IMR-90 (cell line): Measurements from ENCODE around the gene TTF1. TPM values are rescaled to one million over a fixed set of nuclear protein-coding genes. Genes with fewer than 3 reads are reported as not detected.

Source experiments
- ATAC-seq: fragments of 200-7000 bp; cut with Tn5 transposase; 2 replicates; pipeline ENCODE4 v1.9.1; 2020; ENCODE audit warnings: low read depth, mild to moderate bottlenecking, moderate library complexity
- BruUV-seq: library from RNA; stranded (reverse); fragments of 400-500 nt; replicated peaks from 2 replicates; lab custom pipeline; 2021; lab: Mats Ljungman, UMichigan
- CTCF ChIA-PET: fragments of 300-600 bp; formaldehyde crosslinking; extraction: SDS; loops from one replicate; lab custom pipeline; 2021; ENCODE audit warnings: antibody characterized with exemption; lab: Yijun Ruan, JAX
- POLR2A ChIA-PET: fragments of 300-600 bp; sonication (Branson Sonifier 250); formaldehyde crosslinking; loops from one replicate; lab custom pipeline; 2022; ENCODE audit warnings: antibody characterized with exemption; ENCODE audit not compliant: unreplicated experiment; lab: Charles Lee
- DNase-seq: peaks from one replicate; pipeline ENCODE4 v3.0.0; 2013
- H2AFZ ChIP-seq: replicated peaks from 2 replicates; pipeline ENCODE3; 2013; ENCODE audit warnings: low read length, mild to moderate bottlenecking; ENCODE audit not compliant: poor library complexity
- H2AK5ac ChIP-seq: 2 replicates; pipeline ENCODE4 v1.6.1; 2013; ENCODE audit warnings: low read depth, low read length, inconsistent platforms
- H2AK9ac ChIP-seq: replicated peaks from 2 replicates; pipeline ENCODE3; 2013; ENCODE audit warnings: mild to moderate bottlenecking, low read depth, low read length, moderate library complexity; ENCODE audit not compliant: poor library complexity
- H2BK120ac ChIP-seq: 2 replicates; pipeline ENCODE4 v1.6.1; 2013; ENCODE audit warnings: low read depth, low read length, inconsistent platforms
- H2BK15ac ChIP-seq: 3 replicates; pipeline ENCODE4 v1.6.1; 2013; ENCODE audit warnings: low read depth, low read length, inconsistent platforms
- H2BK20ac ChIP-seq: 2 replicates; pipeline ENCODE4 v1.6.1; 2013; ENCODE audit warnings: low read depth, mild to moderate bottlenecking, inconsistent platforms, low read length, moderate library complexity
- H2BK5ac ChIP-seq: 2 replicates; pipeline ENCODE4 v1.6.1; 2013; ENCODE audit warnings: mild to moderate bottlenecking, low read depth, low read length, inconsistent platforms; ENCODE audit not compliant: poor library complexity, severe bottlenecking
- H3K14ac ChIP-seq: replicated peaks from 2 replicates; pipeline ENCODE4 v1.6.1; 2013; ENCODE audit warnings: low read depth, low read length, inconsistent platforms
- H3K18ac ChIP-seq: 2 replicates; pipeline ENCODE4 v1.6.1; 2013; ENCODE audit warnings: low read depth, low read length, control low read depth
- H3K23ac ChIP-seq: 2 replicates; pipeline ENCODE4 v1.6.1; 2013; ENCODE audit warnings: low read depth, low read length, inconsistent platforms
- H3K27ac ChIP-seq: 2 replicates; pipeline ENCODE4 v1.5.1; 2013; ENCODE audit warnings: mild to moderate bottlenecking, control low read depth, low read length; ENCODE audit not compliant: insufficient read depth
- H3K27me3 ChIP-seq: 2 replicates; pipeline ENCODE4 v1.6.1; 2013; ENCODE audit warnings: low read length; ENCODE audit not compliant: control insufficient read depth, insufficient read depth
- H3K36me3 ChIP-seq: 2 replicates; pipeline ENCODE4 v1.6.1; 2013; ENCODE audit warnings: low read length, mixed read lengths; ENCODE audit not compliant: control insufficient read depth, insufficient read depth
- H3K4ac ChIP-seq: 2 replicates; pipeline ENCODE4 v1.6.1; 2013; ENCODE audit warnings: low read depth, low read length, inconsistent platforms
- H3K4me1 ChIP-seq: 2 replicates; pipeline ENCODE4 v1.6.1; 2013; ENCODE audit warnings: low read length, mixed read lengths; ENCODE audit not compliant: control insufficient read depth, insufficient read depth
- H3K4me2 ChIP-seq: 2 replicates; pipeline ENCODE4 v1.6.1; 2013; ENCODE audit warnings: low read depth, mild to moderate bottlenecking, control low read depth, low read length, moderate library complexity
- H3K4me3 ChIP-seq: 2 replicates; pipeline ENCODE4 v1.5.1; 2013; ENCODE audit warnings: low read depth, mild to moderate bottlenecking, control low read depth, low read length, moderate library complexity; ENCODE audit not compliant: insufficient read depth
- H3K56ac ChIP-seq: 2 replicates; pipeline ENCODE4 v1.6.1; 2013; ENCODE audit warnings: low read length, inconsistent platforms; ENCODE audit not compliant: insufficient read depth; ENCODE audit errors: extremely low read depth
- H3K79me1 ChIP-seq, 2 experiments: 2 replicates each; pipeline ENCODE4 v1.6.1; 2013; ENCODE audit warnings: low read length in 2 of 2, inconsistent platforms in 1 of 2, low read depth in 1 of 2
- H3K9ac ChIP-seq: 2 replicates; pipeline ENCODE4 v1.6.1; 2013; ENCODE audit warnings: low read depth, low read length, control low read depth
- H3K9me1 ChIP-seq: 2 replicates; pipeline ENCODE4 v1.6.1; 2013; ENCODE audit warnings: low read length, inconsistent platforms; ENCODE audit not compliant: insufficient read depth
- H3K9me3 ChIP-seq: 2 replicates; pipeline ENCODE4 v1.6.1; 2013; ENCODE audit warnings: low read length; ENCODE audit not compliant: control insufficient read depth, insufficient read depth
- H4K20me1 ChIP-seq: 2 replicates; pipeline ENCODE4 v1.6.1; 2013; ENCODE audit warnings: low read length, inconsistent platforms; ENCODE audit not compliant: insufficient read depth
- H4K5ac ChIP-seq: 2 replicates; pipeline ENCODE4 v1.6.1; 2013; ENCODE audit warnings: mild to moderate bottlenecking, low read depth, low read length, control low read depth
- H4K8ac ChIP-seq, 2 experiments: 2 replicates each; pipeline ENCODE4 v1.6.1; 2013; ENCODE audit warnings: low read depth in 2 of 2, low read length in 2 of 2, control low read depth in 1 of 2, inconsistent platforms in 1 of 2
- H4K91ac ChIP-seq: 2 replicates; pipeline ENCODE4 v1.6.1; 2013; ENCODE audit warnings: low read depth, low read length, inconsistent platforms; ENCODE audit not compliant: insufficient read depth
- BHLHE40 ChIP-seq: fragments of 150-350 bp; IDR thresholded peaks from 2 replicates; pipeline ENCODE4 v1.6.1; 2016; ENCODE audit warnings: mild to moderate bottlenecking, low read depth, low read length
- CEBPB ChIP-seq: IDR thresholded peaks from 2 replicates; pipeline ENCODE4 v1.6.1; 2012; ENCODE audit warnings: low read depth, low read length, improper control_type of control experiment
- CHD1 ChIP-seq: IDR thresholded peaks from 2 replicates; pipeline ENCODE4 v1.6.1; 2012; ENCODE audit warnings: low read depth, low read length, improper control_type of control experiment
- CTCF ChIP-seq: conservative IDR thresholded peaks from 2 replicates; pipeline ENCODE4 v1.5.1; 2012; ENCODE audit warnings: mild to moderate bottlenecking, low read depth, low read length, improper control_type of control experiment
- ELK1 ChIP-seq: fragments of 150-350 bp; IDR thresholded peaks from 2 replicates; pipeline ENCODE4 v1.6.1; 2016; ENCODE audit warnings: low read depth, mild to moderate bottlenecking, low read length, moderate library complexity, borderline replicate concordance
- FOS ChIP-seq: fragments of 150-350 bp; IDR thresholded peaks from 2 replicates; pipeline ENCODE4 v1.6.1; 2016; ENCODE audit warnings: low read depth, low read length
- MAFK ChIP-seq: IDR thresholded peaks from 2 replicates; pipeline ENCODE4 v1.6.1; 2012; ENCODE audit warnings: low read depth, low read length, improper control_type of control experiment
- MAZ ChIP-seq: IDR thresholded peaks from 2 replicates; pipeline ENCODE4 v1.6.1; 2012; ENCODE audit warnings: low read depth, mild to moderate bottlenecking, low read length, improper control_type of control experiment, moderate library complexity, borderline replicate concordance
- NFE2L2 ChIP-seq: fragments of 150-350 bp; IDR thresholded peaks from 2 replicates; pipeline ENCODE4 v1.6.1; 2016; ENCODE audit warnings: low read depth, mild to moderate bottlenecking, low read length
- POLR2A ChIP-seq: IDR thresholded peaks from 2 replicates; pipeline ENCODE4 v1.6.1; 2012; ENCODE audit warnings: mild to moderate bottlenecking, low read depth, low read length
- RAD21 ChIP-seq: IDR thresholded peaks from 2 replicates; pipeline ENCODE4 v1.6.1; 2012; ENCODE audit warnings: low read length, improper control_type of control experiment
- RCOR1 ChIP-seq: IDR thresholded peaks from 2 replicates; pipeline ENCODE4 v1.6.1; 2012; ENCODE audit warnings: mild to moderate bottlenecking, low read length, improper control_type of control experiment; ENCODE audit not compliant: insufficient replicate concordance
- RFX5 ChIP-seq: IDR thresholded peaks from 2 replicates; pipeline ENCODE4 v1.8.0; 2012; ENCODE audit warnings: low read depth, mild to moderate bottlenecking, low read length, moderate library complexity
- SMC3 ChIP-seq: fragments of 150-350 bp; IDR thresholded peaks from 2 replicates; pipeline ENCODE4 v1.6.1; 2016; ENCODE audit warnings: low read depth, mild to moderate bottlenecking, antibody characterized with exemption, low read length, moderate library complexity
- WGBS, 2 experiments: methylation state at CpG; one replicate each; pipeline versions ENCODE4 v1.1.5 to v1.1.7; 2013; ENCODE audit warnings: missing lambda C conversion rate in 2 of 2; ENCODE audit not compliant: insufficient read length in 1 of 2; ENCODE audit errors: extremely low coverage in 2 of 2; 5-methylcytosine and 5-hydroxymethylcytosine counted together
- dilution Hi-C: fragments of 300-500 bp; cut with HindIII; formaldehyde crosslinking; loops from one replicate; pipeline ENCODE4 v1.14.3; 2018; ENCODE audit warnings: low sequenced_read_pairs; ENCODE audit not compliant: unreplicated experiment
- in situ Hi-C: fragments of 300-500 bp; cut with MboI; formaldehyde crosslinking; loops from 3 replicates; pipeline ENCODE4 v1.14.3; 2019; ENCODE audit warnings: low sequenced_read_pairs, inconsistent platforms, mixed read lengths
- intact Hi-C: fragments of 100-400 bp; cut with micrococcal nuclease; formaldehyde crosslinking; loops from 2 replicates; pipeline ENCODE4 v1.10.0; 2022
- polyA plus RNA-seq, 3 experiments: library from polyadenylated mRNA; depleted of rRNA; stranded (reverse); fragments of >200 nt; gene quantifications; 2 replicates each; pipeline ENCODE4 v1.2.3, GENCODE V29; 2012; ENCODE audit warnings: low replicate concordance in 1 of 3
- total RNA-seq: library from RNA; depleted of rRNA; stranded (reverse); fragments of >200 nt; gene quantifications from 2 replicates; pipeline ENCODE4 v1.2.3, GENCODE V29; 2012

Gene TTF1
- total and polyA plus RNA-seq, 2 of the 4 experiments (the other 2 are of a cell fraction): 6.5 to 12.0 TPM

GRCh38 chr9:132348676-132349075 is 58.0 kb downstream of the TTF1 start:
- H3K4me3 ChIP-seq: no peak overlapping the region
- no peak overlapping the region for H2BK120ac ChIP-seq
- TF ChIP-seq RFX5: no peak
- TF ChIP-seq BHLHE40: no peak
- TF ChIP-seq POLR2A: no peak
- TF ChIP-seq CEBPB: no peak
- TF ChIP-seq FOS: no peak
- TF ChIP-seq NFE2L2: no peak
- no peak for TF ChIP-seq MAFK
- no peak for TF ChIP-seq ELK1
- no peak for TF ChIP-seq RCOR1
- TF ChIP-seq CTCF: no peak
- no peak for TF ChIP-seq CHD1
- no peak for TF ChIP-seq MAZ
- TF ChIP-seq SMC3: no peak
- no peak for TF ChIP-seq RAD21
- no peak overlapping the region for H3K23ac ChIP-seq
- DNase-seq: no peak
- CTCF ChIA-PET: no interaction called here
- no peak overlapping the region for H3K4me2 ChIP-seq
- H2BK20ac ChIP-seq: no peak overlapping the region
- H3K27ac ChIP-seq: no peak overlapping the region
- no peak overlapping the region for H4K91ac ChIP-seq
- no peak overlapping the region for H2AK5ac ChIP-seq
- H3K56ac ChIP-seq: no peak overlapping the region
- no peak overlapping the region for H3K9ac ChIP-seq
- no peak for ATAC-seq
- H3K4me1 ChIP-seq: peaks cover 4% of the 10 kb centered on the region
- H4K5ac ChIP-seq: no peak overlapping the region
- no peak overlapping the region for H2BK15ac ChIP-seq
- dilution Hi-C loops: no loop called here
- no peak overlapping the region for H2AK9ac ChIP-seq
- peaks cover 9% of the 10 kb centered on the region; the same call in 1 of the 2 replicates for H3K9me1 ChIP-seq
- POLR2A ChIA-PET: no interaction called here
- no CpG with 5 or more reads among the region's 5 CpGs for WGBS, 2 experiments
- H3K18ac ChIP-seq: no peak overlapping the region
- H2BK5ac ChIP-seq: no peak overlapping the region
- no peak overlapping the region for H3K4ac ChIP-seq
- peaks cover 20% of the 10 kb centered on the region for H4K20me1 ChIP-seq
- no peak overlapping the region for H2AFZ ChIP-seq
- H3K27me3 ChIP-seq: no peaks in the 10 kb centered on the region
- no peaks in the 10 kb centered on the region for H3K9me3 ChIP-seq
- intact Hi-C loops: no loop called here
- H3K36me3 ChIP-seq: peaks cover 60% of the 10 kb centered on the region
- H3K14ac ChIP-seq: no peak overlapping the region
- no peak overlapping the region for H4K8ac ChIP-seq
- in situ Hi-C loops: loop anchor here (25.0 kb wide), 1 partner anchor 1211 kb away; the partner anchor contains the start of gene NUP214
- peaks cover 29 to 65% of the 10 kb centered on the region in 2 experiments for H3K79me1 ChIP-seq
- BruUV-seq: no TSS peak
